Bone marrow (tissue), 2 donors: Measurements from ENCODE around the gene SSX2.
"Not testable (repeated sequence)": the region's sequence is repeated elsewhere in the genome, so short reads cannot be mapped to it uniquely, and the experiment has no call there.

Experiments
- DNase-seq, 2 donors: peaks; one replicate each; lab custom pipeline; 2025; lab: John Stamatoyannopoulos, UW

SSX2 gene, protein sequence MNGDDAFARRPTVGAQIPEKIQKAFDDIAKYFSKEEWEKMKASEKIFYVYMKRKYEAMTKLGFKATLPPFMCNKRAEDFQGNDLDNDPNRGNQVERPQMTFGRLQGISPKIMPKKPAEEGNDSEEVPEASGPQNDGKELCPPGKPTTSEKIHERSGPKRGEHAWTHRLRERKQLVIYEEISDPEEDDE

DNA sequence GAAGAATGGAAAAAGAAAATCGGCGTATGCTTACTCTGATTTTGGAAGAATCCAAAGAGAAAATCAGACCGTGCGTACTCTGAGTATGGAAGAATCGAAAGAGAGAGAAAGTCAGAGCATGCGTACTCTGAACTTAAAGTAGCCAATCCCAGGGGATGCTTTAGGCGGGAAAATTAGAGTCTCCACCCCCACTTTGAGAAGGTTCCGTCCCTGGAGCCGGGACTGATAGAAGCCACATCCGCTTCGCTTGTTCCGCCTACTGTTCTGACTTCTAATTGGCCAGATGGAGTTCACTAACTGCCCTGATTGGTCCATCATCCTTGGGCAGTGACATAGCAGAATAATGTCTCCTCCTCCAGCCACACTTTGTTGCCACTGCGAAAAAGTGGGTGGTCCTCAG is at the start of gene SSX2:
Gene SSX2 (minus strand): TSS at position 101 of the 400 bp plus-strand sequence. CDS start 1,429 bp downstream, outside the sequence.
- not testable (repeated sequence) for DNase-seq

DNA sequence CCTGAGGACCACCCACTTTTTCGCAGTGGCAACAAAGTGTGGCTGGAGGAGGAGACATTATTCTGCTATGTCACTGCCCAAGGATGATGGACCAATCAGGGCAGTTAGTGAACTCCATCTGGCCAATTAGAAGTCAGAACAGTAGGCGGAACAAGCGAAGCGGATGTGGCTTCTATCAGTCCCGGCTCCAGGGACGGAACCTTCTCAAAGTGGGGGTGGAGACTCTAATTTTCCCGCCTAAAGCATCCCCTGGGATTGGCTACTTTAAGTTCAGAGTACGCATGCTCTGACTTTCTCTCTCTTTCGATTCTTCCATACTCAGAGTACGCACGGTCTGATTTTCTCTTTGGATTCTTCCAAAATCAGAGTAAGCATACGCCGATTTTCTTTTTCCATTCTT is 44.0 kb upstream of the SSX2 start, which contains the start of gene SSX2B:
Gene SSX2B (plus strand): TSS at position 301 of the 400 bp plus-strand sequence. CDS start 1,429 bp downstream, outside the sequence.
- DNase-seq, result not testable (repeated sequence)

DNA sequence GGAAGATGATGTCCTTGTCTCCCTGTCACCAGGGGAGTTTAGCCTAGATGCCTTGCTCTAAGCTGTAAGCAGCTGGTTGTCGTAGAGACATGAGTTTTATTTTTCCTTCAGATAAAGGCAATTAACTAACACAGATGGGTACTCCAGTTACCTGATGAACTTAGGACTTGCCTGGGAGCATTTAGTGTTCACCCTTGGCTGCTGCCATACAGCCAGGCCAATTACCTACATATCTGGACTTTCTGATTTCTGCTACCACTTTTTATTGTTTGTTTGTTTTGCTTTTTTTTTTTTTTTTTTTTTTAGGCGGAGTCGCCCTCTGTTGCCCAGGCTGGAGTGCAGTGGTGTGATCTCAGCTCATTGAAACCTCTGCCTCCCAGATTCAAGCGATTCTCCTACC is 14.9 kb downstream of the SSX2 start:
- DNase-seq, result not testable (repeated sequence)

DNA sequence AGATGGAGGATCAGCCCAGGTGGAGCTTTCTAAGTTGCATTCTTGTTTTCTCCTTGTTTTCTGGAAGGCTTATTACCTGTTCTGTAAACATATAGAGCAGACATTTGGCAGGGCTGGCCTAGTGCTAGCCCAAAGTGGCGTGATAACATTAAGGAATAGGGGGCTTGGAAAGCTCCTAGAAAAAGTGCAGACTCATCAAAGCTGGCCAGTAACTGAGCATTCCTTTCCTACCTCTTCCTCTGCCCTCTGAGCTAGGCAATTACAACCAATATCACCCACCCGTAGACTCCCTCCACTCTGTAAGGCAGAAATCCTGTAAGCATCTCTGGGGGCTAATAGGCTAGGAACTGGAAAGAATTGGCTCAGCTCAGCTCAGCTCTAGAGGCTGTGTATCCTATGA is 44.8 kb downstream of the SSX2 start:
- not testable (repeated sequence) for DNase-seq

DNA sequence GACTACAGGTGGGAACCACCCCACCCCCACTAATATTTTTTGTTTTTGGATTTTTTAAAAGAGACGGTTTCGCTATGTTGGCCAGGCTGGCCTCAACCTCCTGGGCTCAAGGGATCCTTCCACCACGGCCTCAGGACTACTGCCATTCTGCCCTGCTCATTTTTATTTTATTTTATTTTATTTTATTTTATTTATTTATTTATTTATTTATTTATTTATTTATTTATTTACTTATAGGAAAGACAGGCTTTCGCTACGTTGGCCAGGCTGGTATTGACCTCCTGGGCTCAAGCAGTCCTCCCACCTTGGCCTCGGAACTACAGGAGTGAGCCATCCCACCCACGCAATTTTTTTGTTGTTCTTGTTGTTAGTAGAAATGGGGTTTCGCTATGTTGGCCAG is 51.5 kb downstream of the SSX2 start:
- not testable (repeated sequence) for DNase-seq

DNA sequence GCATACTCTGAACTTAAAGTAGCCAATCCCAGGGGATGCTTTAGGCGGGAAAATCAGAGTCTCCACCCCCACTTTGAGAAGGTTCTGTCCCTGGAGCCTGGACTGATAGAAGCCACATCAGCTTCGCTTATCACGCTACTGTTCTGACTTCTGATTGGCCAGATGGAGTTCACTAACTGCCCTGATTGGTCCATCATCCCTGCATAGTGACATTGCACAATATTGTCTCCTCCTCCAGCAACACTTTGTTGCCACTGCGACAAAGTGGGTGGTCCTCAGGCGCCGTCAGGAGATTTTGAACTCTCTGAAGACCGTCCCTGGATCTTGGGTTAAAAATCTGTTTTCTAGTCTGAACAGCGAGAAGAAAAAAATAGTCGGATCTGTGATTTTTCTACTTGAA is 52.2 kb downstream of the SSX2 start, which contains the start of gene SSX7:
Gene SSX7 (minus strand): TSS at position 101 of the 400 bp plus-strand sequence. CDS start 1,428 bp downstream, outside the sequence.
- DNase-seq, result not testable (repeated sequence)

DNA sequence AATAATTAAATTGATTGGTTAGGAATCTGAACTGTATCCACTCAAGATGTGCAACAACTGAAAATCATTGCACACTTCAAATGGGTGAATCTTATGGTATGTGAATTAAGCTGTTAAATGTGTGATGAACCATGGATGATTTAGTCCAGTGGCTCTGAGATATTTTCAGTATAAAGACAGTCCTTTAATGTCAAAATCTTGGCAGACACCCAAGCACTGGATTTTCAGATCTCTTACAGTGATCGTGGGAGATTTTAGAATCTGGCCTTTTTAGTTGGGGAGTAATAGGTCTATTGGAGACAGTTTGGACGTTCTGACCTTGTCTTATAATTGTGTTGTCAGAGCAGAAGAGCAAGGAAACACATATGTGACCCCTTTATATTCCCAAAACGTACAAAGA is 56.3 kb downstream of the SSX2 start:
- not testable (repeated sequence) for DNase-seq

DNA sequence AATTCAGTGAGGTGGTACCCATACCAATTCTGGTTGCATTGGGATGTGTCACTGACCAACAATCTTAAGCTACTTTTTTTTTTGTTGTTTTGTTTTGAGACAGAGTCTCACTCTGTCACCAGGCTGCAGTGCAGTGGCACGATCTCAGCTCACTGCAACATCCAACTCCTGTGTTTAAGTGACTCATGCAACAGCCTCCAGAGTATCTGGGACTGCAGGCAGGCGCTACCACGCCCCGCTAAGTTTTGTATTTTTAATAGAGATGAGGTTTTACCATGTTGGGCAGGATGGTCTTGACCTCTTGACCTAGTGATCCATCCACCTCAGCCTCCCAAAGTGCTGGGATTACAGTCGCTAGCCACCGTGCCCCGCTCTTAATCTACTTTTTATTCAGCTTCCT is 58.0 kb downstream of the SSX2 start:
- DNase-seq, result not testable (repeated sequence)
